Neural cell (in vitro differentiated cells): Measurements from ENCODE around the gene CAMK2A. TPM values are rescaled to one million over a fixed set of nuclear protein-coding genes. Genes with fewer than 3 reads are reported as not detected.

Source experiments
- H2AFZ ChIP-seq: fragments of 200-600, 300-800 bp; sonication (generic), shearing (Covaris generic); 2 replicates; pipeline ENCODE4 v1.6.0; 2014; ENCODE audit warnings: low read depth, mild to moderate bottlenecking, antibody characterized with exemption, low read length, moderate library complexity
- H3F3A ChIP-seq: fragments of 200-600 bp; shearing (Covaris generic); 2 replicates; pipeline ENCODE4 v1.6.1; 2016; ENCODE audit warnings: mild to moderate bottlenecking, moderate library complexity, mixed read lengths, antibody characterized with exemption, low read length; ENCODE audit not compliant: insufficient read depth, poor library complexity, severe bottlenecking
- H3K27ac ChIP-seq: fragments of 200-600, 300-800 bp; sonication (generic), shearing (Covaris generic); 2 replicates; pipeline ENCODE4 v1.5.1; 2014; ENCODE audit warnings: mild to moderate bottlenecking, low read length, moderate library complexity
- H3K27me3 ChIP-seq: fragments of 300-800, 200-600 bp; sonication (generic), shearing (Covaris generic); 2 replicates; pipeline ENCODE4 v1.6.0; 2014; ENCODE audit warnings: mild to moderate bottlenecking, low read depth, low read length, moderate library complexity; ENCODE audit not compliant: insufficient read depth
- H3K36me3 ChIP-seq: fragments of 300-800, 200-600 bp; sonication (generic), shearing (Covaris generic); 2 replicates; pipeline ENCODE4 v1.5.1; 2014; ENCODE audit warnings: mild to moderate bottlenecking, antibody characterized with exemption, low read length, moderate library complexity; ENCODE audit not compliant: insufficient read depth
- H3K4me2 ChIP-seq: fragments of 300-800, 200-600 bp; sonication (generic), shearing (Covaris generic); 2 replicates; pipeline ENCODE4 v1.6.0; 2014; ENCODE audit warnings: mild to moderate bottlenecking, low read length
- H3K4me3 ChIP-seq: fragments of 300-800, 200-600 bp; sonication (generic), shearing (Covaris generic); 2 replicates; pipeline ENCODE4 v1.5.1; 2014; ENCODE audit warnings: mild to moderate bottlenecking, low read length, moderate library complexity
- H3K79me2 ChIP-seq: fragments of 200-600 bp; shearing (Covaris generic); replicated peaks from 2 replicates; pipeline ENCODE4 v1.6.0; 2014; ENCODE audit warnings: mild to moderate bottlenecking, low read length, moderate library complexity; ENCODE audit not compliant: insufficient read depth
- H3K9ac ChIP-seq: fragments of 300-800, 200-600 bp; sonication (generic), shearing (Covaris generic); 2 replicates; pipeline ENCODE4 v1.6.1; 2016; ENCODE audit warnings: mild to moderate bottlenecking, low read length, mixed read lengths
- H3K9me2 ChIP-seq: fragments of 200-600 bp; shearing (Covaris generic); 2 replicates; pipeline ENCODE4 v1.6.1; 2016; ENCODE audit warnings: mild to moderate bottlenecking, low read length, mixed read lengths; ENCODE audit not compliant: insufficient read depth
- H3K9me3 ChIP-seq: fragments of 200-600, 300-800 bp; sonication (generic), shearing (Covaris generic); 2 replicates; pipeline ENCODE4 v1.6.1; 2016; ENCODE audit warnings: mild to moderate bottlenecking, mixed run types, low read length, moderate library complexity, mixed read lengths
- H4K20me1 ChIP-seq: fragments of 200-600 bp; shearing (Covaris generic); 2 replicates; pipeline ENCODE4 v1.6.1; 2016; ENCODE audit warnings: mild to moderate bottlenecking, mixed run types; ENCODE audit not compliant: insufficient read depth
- CTCF ChIP-seq: fragments of 450-650 bp; IDR thresholded peaks from 2 replicates; pipeline ENCODE4 v1.5.1; 2014; ENCODE audit warnings: antibody characterized with exemption, mild to moderate bottlenecking, moderate library complexity; ENCODE audit not compliant: poor library complexity, severe bottlenecking
- EP300 ChIP-seq: fragments of 450-650 bp; conservative IDR thresholded peaks from 2 replicates; pipeline ENCODE4 v1.6.1; 2014; ENCODE audit warnings: antibody characterized with exemption, mild to moderate bottlenecking, moderate library complexity; ENCODE audit not compliant: poor library complexity, severe bottlenecking
- EZH2 ChIP-seq: fragments of 200-600, 300-800 bp; shearing (Covaris generic), sonication (generic); IDR thresholded peaks from 2 replicates; pipeline ENCODE4 v1.6.1; 2014; ENCODE audit warnings: antibody characterized with exemption, low read length, borderline replicate concordance, mild to moderate bottlenecking; ENCODE audit not compliant: insufficient read depth, poor library complexity, severe bottlenecking
- MXI1 ChIP-seq: fragments of 450-650 bp; conservative IDR thresholded peaks from 2 replicates; pipeline ENCODE4 v1.6.1; 2014; ENCODE audit warnings: antibody characterized with exemption, mild to moderate bottlenecking; ENCODE audit not compliant: poor library complexity, severe bottlenecking
- POLR2AphosphoS5 ChIP-seq: IDR thresholded peaks from 2 replicates; pipeline ENCODE4 v1.6.1; 2012
- RAD21 ChIP-seq: fragments of 450-650 bp; conservative IDR thresholded peaks from 2 replicates; pipeline ENCODE4 v1.6.1; 2014; ENCODE audit warnings: antibody characterized with exemption, mild to moderate bottlenecking, moderate library complexity
- REST ChIP-seq: IDR thresholded peaks from 2 replicates; pipeline ENCODE4 v1.6.1; 2012; ENCODE audit warnings: borderline replicate concordance
- SMC3 ChIP-seq: fragments of 450-650 bp; conservative IDR thresholded peaks from 2 replicates; pipeline ENCODE4 v1.6.1; 2014; ENCODE audit warnings: antibody characterized with exemption, mild to moderate bottlenecking, moderate library complexity; ENCODE audit not compliant: poor library complexity
- TAF1 ChIP-seq: IDR thresholded peaks from 2 replicates; pipeline ENCODE4 v1.6.1; 2012; ENCODE audit warnings: low read depth
- polyA plus RNA-seq: library from polyadenylated mRNA; depleted of rRNA; stranded (reverse); fragments of >200 nt; gene quantifications from 2 replicates; pipeline ENCODE4 v1.2.3, GENCODE V29; 2014

CAMK2A gene
- polyA plus RNA-seq, 1 donor from 2014 or later, result 61.7 TPM

GRCh38 chr5:150241298-150242160, 48.0 kb downstream of the CAMK2A start:
- TF ChIP-seq EP300 (no peak), REST (no peak), SMC3 (no peak), CTCF (no peak), POLR2AphosphoS5 (no peak), RAD21 (no peak), MXI1 (no peak), TAF1 (no peak), EZH2 (no peak)
- no peak overlapping the region for H2AFZ ChIP-seq
- H4K20me1 ChIP-seq, result no peaks in the 10 kb centered on the region

GRCh38 chr5:150239794-150240122, 49.8 kb downstream of the CAMK2A start:
- Histone ChIP-seq H3F3A (no peaks in the 10 kb centered on the region), H3K9me2 (no peaks in the 10 kb centered on the region), H3K9me3 (no peaks in the 10 kb centered on the region), H3K4me2 (no peak overlapping the region), H3K9ac (no peak overlapping the region), H3K36me3 (no peaks in the 10 kb centered on the region), H3K4me3 (no peak overlapping the region), H3K27ac (no peak overlapping the region), H4K20me1 (no peaks in the 10 kb centered on the region), H2AFZ (no peak overlapping the region), H3K79me2 (no peaks in the 10 kb centered on the region), H3K27me3 (no peaks in the 10 kb centered on the region)
- no peak for TF ChIP-seq RAD21
- no peak for TF ChIP-seq REST
- no peak for TF ChIP-seq CTCF
- no peak for TF ChIP-seq EP300
- no peak for TF ChIP-seq EZH2

More at GRCh38 chr5:150241298-150242160, 48.0 kb downstream of the CAMK2A start:
- Histone ChIP-seq H3K27me3 (no peaks in the 10 kb centered on the region), H3K79me2 (no peaks in the 10 kb centered on the region), H3K9me2 (no peaks in the 10 kb centered on the region), H3F3A (no peaks in the 10 kb centered on the region), H3K9me3 (no peaks in the 10 kb centered on the region), H3K36me3 (no peaks in the 10 kb centered on the region), H3K9ac (no peak overlapping the region), H3K4me2 (no peak overlapping the region), H3K4me3 (no peak overlapping the region), H3K27ac (no peak overlapping the region)
